ENCODE data around the gene PGAP2.

- no peak for TF ChIP-seq CTCF (IDR thresholded peaks at IDR 0.05)
- no peak for TF ChIP-seq POLR2A (IDR thresholded peaks at IDR 0.05)
- no peak for TF ChIP-seq EP300 (IDR thresholded peaks at IDR 0.05)
These were observed 12.0 kb upstream of the PGAP2 start for GRCh38 chr11:3796346-3796745.
